DOHH2 (cell line): Measurements from ENCODE around the gene BIRC7.

Source experiments
- H3F3A ChIP-seq: fragments of 200-600 bp; sonication (generic), shearing (Covaris generic); 2 replicates; pipeline ENCODE4 v1.6.0; 2016; ENCODE audit warnings: antibody characterized with exemption, mild to moderate bottlenecking; ENCODE audit not compliant: control insufficient read depth, insufficient read depth
- H3K27ac ChIP-seq: fragments of 200-600 bp; sonication (generic); 2 replicates; pipeline ENCODE4 v1.5.1; 2014; ENCODE audit warnings: low read depth, mild to moderate bottlenecking, low read length, moderate library complexity
- H3K27me3 ChIP-seq: fragments of 200-600 bp; sonication (generic); 2 replicates; pipeline ENCODE4 v1.6.1; 2014; ENCODE audit warnings: mild to moderate bottlenecking, low read length, mixed read lengths; ENCODE audit not compliant: control insufficient read depth
- H3K36me3 ChIP-seq: fragments of 200-600 bp; sonication (generic); 2 replicates; pipeline ENCODE4 v1.6.1; 2014; ENCODE audit warnings: mild to moderate bottlenecking, low read length, moderate library complexity, mixed read lengths; ENCODE audit not compliant: control insufficient read depth
- H3K4me1 ChIP-seq: fragments of 200-600 bp; sonication (generic); 2 replicates; pipeline ENCODE4 v1.6.1; 2014; ENCODE audit warnings: mild to moderate bottlenecking, low read length, mixed read lengths; ENCODE audit not compliant: control insufficient read depth
- H3K4me2 ChIP-seq: fragments of 200-600 bp; sonication (generic); 2 replicates; pipeline ENCODE4 v1.6.0; 2014; ENCODE audit warnings: mild to moderate bottlenecking, low read length, moderate library complexity
- H3K4me3 ChIP-seq: fragments of 200-600 bp; sonication (generic); 2 replicates; pipeline ENCODE4 v1.5.1; 2014; ENCODE audit warnings: mild to moderate bottlenecking, low read length, mixed read lengths
- H3K79me2 ChIP-seq: fragments of 200-600 bp; sonication (generic); 2 replicates; pipeline ENCODE4 v1.6.1; 2014; ENCODE audit warnings: mild to moderate bottlenecking, low read length, mixed read lengths; ENCODE audit not compliant: control insufficient read depth
- H3K9me2 ChIP-seq: fragments of 200-600 bp; sonication (generic); replicated peaks from 2 replicates; pipeline ENCODE4 v1.6.1; 2014; ENCODE audit warnings: mild to moderate bottlenecking, low read length, mixed read lengths; ENCODE audit not compliant: control insufficient read depth
- H3K9me3 ChIP-seq: fragments of 200-600 bp; sonication (generic); 2 replicates; pipeline ENCODE4 v1.6.1; 2014; ENCODE audit warnings: antibody characterized with exemption, low read length, mixed read lengths; ENCODE audit not compliant: control insufficient read depth, insufficient read depth
- H4K20me1 ChIP-seq: fragments of 200-600 bp; sonication (generic); 2 replicates; pipeline ENCODE4 v1.6.0; 2014; ENCODE audit warnings: low read depth, mild to moderate bottlenecking, antibody characterized with exemption, low read length, moderate library complexity; ENCODE audit not compliant: control insufficient read depth, insufficient read depth
- CTCF ChIP-seq: fragments of 200-600 bp; sonication (generic); IDR thresholded peaks from one replicate; pipeline ENCODE4 v1.5.1; 2014; ENCODE audit warnings: antibody characterized with exemption, mild to moderate bottlenecking, low read depth, low read length; ENCODE audit not compliant: poor library complexity, severe bottlenecking
- EZH2phosphoT487 ChIP-seq: fragments of 200-600 bp; sonication (generic); IDR thresholded peaks from 2 replicates; pipeline ENCODE4 v1.6.1; 2017; ENCODE audit warnings: borderline replicate concordance, mild to moderate bottlenecking, antibody characterized with exemption, low read length, moderate library complexity, mixed read lengths

BIRC7 gene

GRCh38 chr20:63233061-63233344 is 2.7 kb upstream of the BIRC7 start:
- Histone ChIP-seq H3K4me3 (no peak overlapping the region), H3K79me2 (no peaks in the 10 kb centered on the region), H3K4me2 (no peak overlapping the region), H4K20me1 (no peaks in the 10 kb centered on the region), H3K36me3 (no peaks in the 10 kb centered on the region), H3F3A (0 out of 2 replicates have a peak, but pooled peaks cover 3% of the 10 kb centered on the region), H3K27me3 (peaks cover 29% of the 10 kb centered on the region), H3K9me2 (no peaks in the 10 kb centered on the region), H3K27ac (no peak overlapping the region), H3K4me1 (peaks cover 15% of the 10 kb centered on the region), H3K9me3 (no peaks in the 10 kb centered on the region)
- TF ChIP-seq EZH2phosphoT487 (no peak), CTCF (no peak)

- no peaks in the 10 kb centered on the region for H3K9me2 ChIP-seq
- H4K20me1 ChIP-seq = no peaks in the 10 kb centered on the region
- peaks cover 15% of the 10 kb centered on the region for H3K4me1 ChIP-seq
- H3F3A ChIP-seq = 0 out of 2 replicates have a peak, but pooled peaks cover 3% of the 10 kb centered on the region
- TF ChIP-seq EZH2phosphoT487 = no peak
- TF ChIP-seq CTCF = no peak
- no peak overlapping the region for H3K4me3 ChIP-seq
- no peaks in the 10 kb centered on the region for H3K36me3 ChIP-seq
- H3K27ac ChIP-seq = no peak overlapping the region
- no peaks in the 10 kb centered on the region for H3K9me3 ChIP-seq
- H3K27me3 ChIP-seq = peaks cover 29% of the 10 kb centered on the region
- H3K4me2 ChIP-seq = no peak overlapping the region
- no peaks in the 10 kb centered on the region for H3K79me2 ChIP-seq
These were observed 1.8 kb upstream of the BIRC7 start for GRCh38 chr20:63233924-63234323.

GRCh38 chr20:63234693-63235398 is 859 bp upstream of the BIRC7 start:
- Histone ChIP-seq H3K9me3 (no peaks in the 10 kb centered on the region), H3K27ac (peak overlapping the region; percentile 30), H3K4me2 (peak overlapping the region; percentile 33), H3K27me3 (peaks cover 29% of the 10 kb centered on the region), H3K79me2 (no peaks in the 10 kb centered on the region), H3K9me2 (no peaks in the 10 kb centered on the region), H3K4me1 (peaks cover 15% of the 10 kb centered on the region), H4K20me1 (no peaks in the 10 kb centered on the region), H3F3A (0 out of 2 replicates have a peak, but pooled peaks cover 3% of the 10 kb centered on the region), H3K4me3 (no peak overlapping the region), H3K36me3 (no peaks in the 10 kb centered on the region)
- TF ChIP-seq CTCF (peak; percentile 69), EZH2phosphoT487 (no peak)
